Measurements from ENCODE around the gene NR2F2. TPM values are rescaled to one million over a fixed set of nuclear protein-coding genes. Genes with fewer than 3 reads are reported as not detected.

The NR2F2 gene
- total and polyA plus RNA-seq, 2 of the 13 experiments (the other 11 are each of a cell fraction or from before 2014, with no cell fraction given), result 3.5 to 4.7 TPM

DNA sequence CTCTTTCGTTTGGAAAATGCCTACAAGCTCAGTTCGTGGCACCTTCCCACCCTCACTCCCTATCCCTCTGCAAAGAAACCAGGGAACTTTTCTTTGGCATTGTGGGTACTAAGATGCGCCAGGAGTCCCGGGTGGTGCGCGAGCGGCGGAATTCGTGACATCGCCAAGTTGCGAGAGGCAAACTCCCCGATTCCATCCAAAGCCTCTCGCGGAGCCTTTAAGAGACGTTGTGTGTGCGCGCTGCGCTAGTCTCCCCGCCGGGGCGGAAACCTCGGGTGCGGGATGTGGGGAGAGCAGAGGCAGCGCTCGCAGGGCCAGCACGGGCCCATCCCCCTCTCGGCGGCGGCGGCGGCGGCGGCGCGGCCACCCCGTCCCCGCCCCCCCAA lies 443 bp upstream of the NR2F2 start (continued):
- TF ChIP-seq, protein P1, sequence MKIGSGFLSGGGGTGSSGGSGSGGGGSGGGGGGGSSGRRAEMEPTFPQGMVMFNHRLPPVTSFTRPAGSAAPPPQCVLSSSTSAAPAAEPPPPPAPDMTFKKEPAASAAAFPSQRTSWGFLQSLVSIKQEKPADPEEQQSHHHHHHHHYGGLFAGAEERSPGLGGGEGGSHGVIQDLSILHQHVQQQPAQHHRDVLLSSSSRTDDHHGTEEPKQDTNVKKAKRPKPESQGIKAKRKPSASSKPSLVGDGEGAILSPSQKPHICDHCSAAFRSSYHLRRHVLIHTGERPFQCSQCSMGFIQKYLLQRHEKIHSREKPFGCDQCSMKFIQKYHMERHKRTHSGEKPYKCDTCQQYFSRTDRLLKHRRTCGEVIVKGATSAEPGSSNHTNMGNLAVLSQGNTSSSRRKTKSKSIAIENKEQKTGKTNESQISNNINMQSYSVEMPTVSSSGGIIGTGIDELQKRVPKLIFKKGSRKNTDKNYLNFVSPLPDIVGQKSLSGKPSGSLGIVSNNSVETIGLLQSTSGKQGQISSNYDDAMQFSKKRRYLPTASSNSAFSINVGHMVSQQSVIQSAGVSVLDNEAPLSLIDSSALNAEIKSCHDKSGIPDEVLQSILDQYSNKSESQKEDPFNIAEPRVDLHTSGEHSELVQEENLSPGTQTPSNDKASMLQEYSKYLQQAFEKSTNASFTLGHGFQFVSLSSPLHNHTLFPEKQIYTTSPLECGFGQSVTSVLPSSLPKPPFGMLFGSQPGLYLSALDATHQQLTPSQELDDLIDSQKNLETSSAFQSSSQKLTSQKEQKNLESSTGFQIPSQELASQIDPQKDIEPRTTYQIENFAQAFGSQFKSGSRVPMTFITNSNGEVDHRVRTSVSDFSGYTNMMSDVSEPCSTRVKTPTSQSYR (CRISPR knock-in tag; IDR thresholded peaks at IDR 0.05; ENCODE audit: borderline replicate concordance), result peak; percentile 26; the same call in 1 of the 2 replicates
- TF ChIP-seq, protein P2, sequence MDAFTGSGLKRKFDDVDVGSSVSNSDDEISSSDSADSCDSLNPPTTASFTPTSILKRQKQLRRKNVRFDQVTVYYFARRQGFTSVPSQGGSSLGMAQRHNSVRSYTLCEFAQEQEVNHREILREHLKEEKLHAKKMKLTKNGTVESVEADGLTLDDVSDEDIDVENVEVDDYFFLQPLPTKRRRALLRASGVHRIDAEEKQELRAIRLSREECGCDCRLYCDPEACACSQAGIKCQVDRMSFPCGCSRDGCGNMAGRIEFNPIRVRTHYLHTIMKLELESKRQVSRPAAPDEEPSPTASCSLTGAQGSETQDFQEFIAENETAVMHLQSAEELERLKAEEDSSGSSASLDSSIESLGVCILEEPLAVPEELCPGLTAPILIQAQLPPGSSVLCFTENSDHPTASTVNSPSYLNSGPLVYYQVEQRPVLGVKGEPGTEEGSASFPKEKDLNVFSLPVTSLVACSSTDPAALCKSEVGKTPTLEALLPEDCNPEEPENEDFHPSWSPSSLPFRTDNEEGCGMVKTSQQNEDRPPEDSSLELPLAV (CRISPR knock-in tag; conservative IDR thresholded peaks at IDR 0.05; ENCODE audit: low read depth), result no peak
- no peak for TF ChIP-seq ZNF558 (CRISPR knock-in tag; IDR thresholded peaks at IDR 0.05; ENCODE audit: borderline replicate concordance)
- TF ChIP-seq ZNF570 (CRISPR knock-in tag; IDR thresholded peaks at IDR 0.05; ENCODE audit: borderline replicate concordance), result no peak
- no peak for TF ChIP-seq ZNF101 (CRISPR knock-in tag; IDR thresholded peaks at IDR 0.05; ENCODE audit: borderline replicate concordance, low read depth)
- 0 out of 2 replicates have a peak, but pooled peaks have one; percentile 9 for TF ChIP-seq ISL2 (CRISPR knock-in tag; IDR thresholded peaks at IDR 0.05)
- no peak for TF ChIP-seq HNRNPK (IDR thresholded peaks at IDR 0.05; ENCODE audit: low read depth, low read length, poor library complexity, severe bottlenecking)
- no peak for TF ChIP-seq HIVEP1 (CRISPR knock-in tag; IDR thresholded peaks at IDR 0.05)
- TF ChIP-seq, protein P3, sequence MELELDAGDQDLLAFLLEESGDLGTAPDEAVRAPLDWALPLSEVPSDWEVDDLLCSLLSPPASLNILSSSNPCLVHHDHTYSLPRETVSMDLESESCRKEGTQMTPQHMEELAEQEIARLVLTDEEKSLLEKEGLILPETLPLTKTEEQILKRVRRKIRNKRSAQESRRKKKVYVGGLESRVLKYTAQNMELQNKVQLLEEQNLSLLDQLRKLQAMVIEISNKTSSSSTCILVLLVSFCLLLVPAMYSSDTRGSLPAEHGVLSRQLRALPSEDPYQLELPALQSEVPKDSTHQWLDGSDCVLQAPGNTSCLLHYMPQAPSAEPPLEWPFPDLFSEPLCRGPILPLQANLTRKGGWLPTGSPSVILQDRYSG (CRISPR knock-in tag; IDR thresholded peaks at IDR 0.05), result no peak
- TF ChIP-seq EEA1 (CRISPR knock-in tag; IDR thresholded peaks at IDR 0.05; ENCODE audit: borderline replicate concordance), result no peak
- TF ChIP-seq JUND (CRISPR knock-in tag; IDR thresholded peaks at IDR 0.05), result no peak
- TF ChIP-seq GPN1 (CRISPR knock-in tag; IDR thresholded peaks at IDR 0.05; ENCODE audit: borderline replicate concordance), result no peak
- TF ChIP-seq ZNF333 (CRISPR knock-in tag; IDR thresholded peaks at IDR 0.05; ENCODE audit: borderline replicate concordance), result no peak
- TF ChIP-seq, protein P4, sequence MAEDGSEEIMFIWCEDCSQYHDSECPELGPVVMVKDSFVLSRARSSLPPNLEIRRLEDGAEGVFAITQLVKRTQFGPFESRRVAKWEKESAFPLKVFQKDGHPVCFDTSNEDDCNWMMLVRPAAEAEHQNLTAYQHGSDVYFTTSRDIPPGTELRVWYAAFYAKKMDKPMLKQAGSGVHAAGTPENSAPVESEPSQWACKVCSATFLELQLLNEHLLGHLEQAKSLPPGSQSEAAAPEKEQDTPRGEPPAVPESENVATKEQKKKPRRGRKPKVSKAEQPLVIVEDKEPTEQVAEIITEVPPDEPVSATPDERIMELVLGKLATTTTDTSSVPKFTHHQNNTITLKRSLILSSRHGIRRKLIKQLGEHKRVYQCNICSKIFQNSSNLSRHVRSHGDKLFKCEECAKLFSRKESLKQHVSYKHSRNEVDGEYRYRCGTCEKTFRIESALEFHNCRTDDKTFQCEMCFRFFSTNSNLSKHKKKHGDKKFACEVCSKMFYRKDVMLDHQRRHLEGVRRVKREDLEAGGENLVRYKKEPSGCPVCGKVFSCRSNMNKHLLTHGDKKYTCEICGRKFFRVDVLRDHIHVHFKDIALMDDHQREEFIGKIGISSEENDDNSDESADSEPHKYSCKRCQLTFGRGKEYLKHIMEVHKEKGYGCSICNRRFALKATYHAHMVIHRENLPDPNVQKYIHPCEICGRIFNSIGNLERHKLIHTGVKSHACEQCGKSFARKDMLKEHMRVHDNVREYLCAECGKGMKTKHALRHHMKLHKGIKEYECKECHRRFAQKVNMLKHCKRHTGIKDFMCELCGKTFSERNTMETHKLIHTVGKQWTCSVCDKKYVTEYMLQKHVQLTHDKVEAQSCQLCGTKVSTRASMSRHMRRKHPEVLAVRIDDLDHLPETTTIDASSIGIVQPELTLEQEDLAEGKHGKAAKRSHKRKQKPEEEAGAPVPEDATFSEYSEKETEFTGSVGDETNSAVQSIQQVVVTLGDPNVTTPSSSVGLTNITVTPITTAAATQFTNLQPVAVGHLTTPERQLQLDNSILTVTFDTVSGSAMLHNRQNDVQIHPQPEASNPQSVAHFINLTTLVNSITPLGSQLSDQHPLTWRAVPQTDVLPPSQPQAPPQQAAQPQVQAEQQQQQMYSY (CRISPR knock-in tag; IDR thresholded peaks at IDR 0.05), result no peak
- TF ChIP-seq NR1H2 (CRISPR knock-in tag; IDR thresholded peaks at IDR 0.05; ENCODE audit: borderline replicate concordance, low read depth), result no peak
- no peak for TF ChIP-seq GZF1 (CRISPR knock-in tag; IDR thresholded peaks at IDR 0.05)
- TF ChIP-seq CENPT (CRISPR knock-in tag; IDR thresholded peaks at IDR 0.05; ENCODE audit: low read depth), result no peak
- no peak for TF ChIP-seq ZNF235 (CRISPR knock-in tag; IDR thresholded peaks at IDR 0.05; ENCODE audit: borderline replicate concordance)
- TF ChIP-seq, protein P5, sequence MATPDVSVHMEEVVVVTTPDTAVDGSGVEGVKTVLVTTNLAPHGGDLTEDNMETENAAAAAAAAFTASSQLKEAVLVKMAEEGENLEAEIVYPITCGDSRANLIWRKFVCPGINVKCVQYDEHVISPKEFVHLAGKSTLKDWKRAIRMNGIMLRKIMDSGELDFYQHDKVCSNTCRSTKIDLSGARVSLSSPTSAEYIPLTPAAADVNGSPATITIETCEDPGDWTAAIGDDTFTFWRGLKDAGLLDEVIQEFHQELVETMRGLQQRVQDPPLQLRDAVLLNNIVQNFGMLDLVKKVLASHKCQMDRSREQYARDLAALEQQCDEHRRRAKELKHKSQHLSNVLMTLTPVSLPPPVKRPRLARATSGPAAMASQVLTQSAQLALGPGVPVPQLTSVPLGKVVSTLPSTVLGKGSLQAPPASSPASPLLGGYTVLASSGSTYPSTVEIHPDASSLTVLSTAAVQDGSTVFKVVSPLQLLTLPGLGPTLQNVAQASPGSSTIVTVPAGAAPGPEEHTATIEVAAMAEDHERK (CRISPR knock-in tag; IDR thresholded peaks at IDR 0.05; ENCODE audit: low read depth), result no peak
